ENCODE measurements around the gene POLE. TPM values are rescaled to one million over a fixed set of nuclear protein-coding genes. Genes with fewer than 3 reads are reported as not detected.

POLE gene
- total RNA-seq, 1 donor = 37.4 TPM

- DNase-seq (ENCODE audit: low read depth) = no peak
- H3K4me3 ChIP-seq (ENCODE audit: low read depth, low read length) = no peak overlapping the region
- TF ChIP-seq, protein P1, sequence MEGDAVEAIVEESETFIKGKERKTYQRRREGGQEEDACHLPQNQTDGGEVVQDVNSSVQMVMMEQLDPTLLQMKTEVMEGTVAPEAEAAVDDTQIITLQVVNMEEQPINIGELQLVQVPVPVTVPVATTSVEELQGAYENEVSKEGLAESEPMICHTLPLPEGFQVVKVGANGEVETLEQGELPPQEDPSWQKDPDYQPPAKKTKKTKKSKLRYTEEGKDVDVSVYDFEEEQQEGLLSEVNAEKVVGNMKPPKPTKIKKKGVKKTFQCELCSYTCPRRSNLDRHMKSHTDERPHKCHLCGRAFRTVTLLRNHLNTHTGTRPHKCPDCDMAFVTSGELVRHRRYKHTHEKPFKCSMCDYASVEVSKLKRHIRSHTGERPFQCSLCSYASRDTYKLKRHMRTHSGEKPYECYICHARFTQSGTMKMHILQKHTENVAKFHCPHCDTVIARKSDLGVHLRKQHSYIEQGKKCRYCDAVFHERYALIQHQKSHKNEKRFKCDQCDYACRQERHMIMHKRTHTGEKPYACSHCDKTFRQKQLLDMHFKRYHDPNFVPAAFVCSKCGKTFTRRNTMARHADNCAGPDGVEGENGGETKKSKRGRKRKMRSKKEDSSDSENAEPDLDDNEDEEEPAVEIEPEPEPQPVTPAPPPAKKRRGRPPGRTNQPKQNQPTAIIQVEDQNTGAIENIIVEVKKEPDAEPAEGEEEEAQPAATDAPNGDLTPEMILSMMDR (IDR thresholded peaks at IDR 0.05; ENCODE audit: insufficient read depth, low read length) = no peak
Observed at GRCh38 chr12:132664206-132665148, 22.7 kb downstream of the POLE start.

DNA sequence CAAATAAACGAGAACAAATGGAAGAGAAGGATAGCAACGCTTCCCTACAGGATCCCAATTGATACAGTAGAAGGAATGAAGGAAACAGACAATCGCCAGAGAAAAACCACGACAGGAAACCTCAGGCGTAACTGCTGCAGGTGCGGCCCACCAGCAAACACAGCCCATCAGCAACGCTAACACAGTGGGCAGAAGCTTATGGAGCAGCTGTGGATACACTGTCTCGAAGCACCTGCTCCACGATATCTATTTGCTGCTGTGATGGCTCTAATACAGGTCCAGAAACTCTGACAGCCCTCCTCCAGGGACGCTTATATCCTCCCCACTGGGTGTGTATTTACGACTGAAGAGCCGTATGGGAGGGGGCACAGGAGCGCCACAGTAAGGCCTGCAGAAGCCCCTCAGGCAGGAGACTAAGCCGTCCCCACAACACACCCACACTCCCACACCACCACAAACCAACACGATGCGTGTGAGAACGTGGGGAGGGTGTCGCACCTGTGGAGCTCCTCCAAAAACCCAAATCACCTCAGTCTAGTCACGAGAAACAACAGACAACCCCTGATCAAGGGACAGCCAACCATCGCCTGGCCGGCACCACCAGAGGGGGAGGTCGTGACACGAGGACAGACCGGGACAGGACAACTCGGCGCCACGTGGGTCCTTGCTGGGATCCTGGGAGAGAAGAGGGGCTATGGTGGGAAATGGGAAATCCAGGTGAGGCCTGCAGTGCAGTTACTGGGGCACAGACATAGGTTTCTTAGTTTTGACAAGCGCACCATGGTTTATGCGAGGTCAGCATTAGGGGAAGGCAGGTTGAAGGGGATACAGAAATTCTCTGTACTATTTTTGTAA, 24.0 kb downstream of the POLE start:
- TF ChIP-seq, protein P1 (IDR thresholded peaks at IDR 0.05; ENCODE audit: insufficient read depth, low read length) = no peak
- DNase-seq (ENCODE audit: low read depth) = no peak
- no peak overlapping the region for H3K4me3 ChIP-seq (ENCODE audit: low read depth, low read length)

- DNase-seq (ENCODE audit: low read depth) = no peak
- no peak overlapping the region for H3K4me3 ChIP-seq (ENCODE audit: low read depth, low read length)
- TF ChIP-seq, protein P1 (IDR thresholded peaks at IDR 0.05; ENCODE audit: insufficient read depth, low read length) = no peak
Observed at GRCh38 chr12:132661972-132662371, 25.2 kb downstream of the POLE start.

DNA sequence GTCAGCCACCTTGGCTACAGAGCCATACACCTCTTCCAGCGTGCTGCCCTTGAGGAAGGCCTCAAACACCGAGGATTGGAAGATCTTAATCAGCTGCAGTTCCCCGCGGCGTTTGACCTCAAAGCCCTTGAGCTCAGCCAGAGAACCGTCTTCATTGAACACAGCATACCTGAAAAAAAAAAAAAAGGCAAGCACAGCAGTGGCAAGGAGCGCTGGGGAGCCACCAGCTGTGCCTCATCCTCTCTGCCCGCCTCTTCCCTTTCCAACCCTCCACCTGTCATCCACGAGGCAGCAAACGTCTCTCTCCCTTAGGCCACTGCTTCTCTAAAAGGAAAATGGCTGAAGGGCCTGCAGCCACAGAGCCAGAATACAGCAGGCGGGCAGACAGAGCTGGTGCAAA, 26.1 kb downstream of the POLE start:
- DNase-seq (ENCODE audit: low read depth) = no peak
- TF ChIP-seq, protein P1 (IDR thresholded peaks at IDR 0.05; ENCODE audit: insufficient read depth, low read length) = no peak
- H3K4me3 ChIP-seq (ENCODE audit: low read depth, low read length) = no peak overlapping the region

- H3K4me3 ChIP-seq (ENCODE audit: low read depth, low read length) = no peak overlapping the region
- TF ChIP-seq, protein P1 (IDR thresholded peaks at IDR 0.05; ENCODE audit: insufficient read depth, low read length) = no peak
- no peak for DNase-seq (ENCODE audit: low read depth)
Observed at GRCh38 chr12:132660052-132660451, 27.1 kb downstream of the POLE start.

DNA sequence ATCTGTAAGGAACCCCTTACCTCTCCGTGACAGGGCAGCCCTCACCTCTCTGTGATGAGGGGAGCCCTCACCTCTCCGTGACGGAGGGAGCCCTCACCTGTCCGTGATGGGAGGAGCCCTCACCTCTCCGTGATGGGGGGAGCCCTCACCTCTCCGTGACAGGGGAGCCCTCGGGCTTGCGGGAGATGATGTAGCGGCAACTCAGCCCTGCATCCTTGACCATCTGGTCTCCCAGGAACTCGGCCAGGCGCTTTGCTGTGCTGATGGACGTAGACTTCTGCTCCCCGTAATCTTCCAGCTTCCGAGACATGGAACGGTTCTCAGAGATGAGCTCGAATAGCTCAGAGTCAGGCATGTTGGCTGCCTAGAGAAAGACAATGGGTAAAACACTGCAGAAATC, 28.0 kb downstream of the POLE start:
- no peak overlapping the region for H3K4me3 ChIP-seq (ENCODE audit: low read depth, low read length)
- TF ChIP-seq, protein P1 (IDR thresholded peaks at IDR 0.05; ENCODE audit: insufficient read depth, low read length) = no peak
- no peak for DNase-seq (ENCODE audit: low read depth)

Measured in fibroblast of the aortic adventitia (primary cell).